Activated naive CD8-positive, alpha-beta T cell treated with anti-CD3 and anti-CD28 coated beads for 36 hours (primary cell): ENCODE measurements around the gene MFN1. TPM values are rescaled to one million over a fixed set of nuclear protein-coding genes. Genes with fewer than 3 reads are reported as not detected.
"Not testable (repeated sequence)": the region's sequence is repeated elsewhere in the genome, so short reads cannot be mapped to it uniquely, and the experiment has no call there.

ENCODE experiments used
- DNase-seq: peaks from one replicate; pipeline ENCODE4 v3.0.0; 2021
- H3K27ac Mint-ChIP-seq: one replicate; pipeline ENCODE4 v1.8.0; 2022; ENCODE audit warnings: mild to moderate bottlenecking, moderate library complexity, mixed read lengths
- H3K27me3 Mint-ChIP-seq: one replicate; pipeline ENCODE4 v1.8.0; 2022; ENCODE audit warnings: mild to moderate bottlenecking, mixed read lengths
- H3K36me3 Mint-ChIP-seq: one replicate; pipeline ENCODE4 v1.8.0; 2021; ENCODE audit warnings: mild to moderate bottlenecking, mixed read lengths
- H3K4me1 Mint-ChIP-seq: one replicate; pipeline ENCODE4 v1.8.0; 2021; ENCODE audit warnings: mixed read lengths
- H3K4me3 Mint-ChIP-seq: one replicate; pipeline ENCODE4 v1.8.0; 2022; ENCODE audit warnings: mild to moderate bottlenecking, moderate library complexity, mixed read lengths
- H3K9me3 Mint-ChIP-seq: one replicate; pipeline ENCODE4 v1.8.0; 2022; ENCODE audit warnings: mixed read lengths
- total RNA-seq, 2 experiments: library from RNA; stranded (reverse); gene quantifications; one replicate each; pipeline ENCODE4 v1.2.3, GENCODE V29; 2021

Gene MFN1
- 10 to 100 TPM; 29.5 to 32.0 TPM for total RNA-seq

DNA sequence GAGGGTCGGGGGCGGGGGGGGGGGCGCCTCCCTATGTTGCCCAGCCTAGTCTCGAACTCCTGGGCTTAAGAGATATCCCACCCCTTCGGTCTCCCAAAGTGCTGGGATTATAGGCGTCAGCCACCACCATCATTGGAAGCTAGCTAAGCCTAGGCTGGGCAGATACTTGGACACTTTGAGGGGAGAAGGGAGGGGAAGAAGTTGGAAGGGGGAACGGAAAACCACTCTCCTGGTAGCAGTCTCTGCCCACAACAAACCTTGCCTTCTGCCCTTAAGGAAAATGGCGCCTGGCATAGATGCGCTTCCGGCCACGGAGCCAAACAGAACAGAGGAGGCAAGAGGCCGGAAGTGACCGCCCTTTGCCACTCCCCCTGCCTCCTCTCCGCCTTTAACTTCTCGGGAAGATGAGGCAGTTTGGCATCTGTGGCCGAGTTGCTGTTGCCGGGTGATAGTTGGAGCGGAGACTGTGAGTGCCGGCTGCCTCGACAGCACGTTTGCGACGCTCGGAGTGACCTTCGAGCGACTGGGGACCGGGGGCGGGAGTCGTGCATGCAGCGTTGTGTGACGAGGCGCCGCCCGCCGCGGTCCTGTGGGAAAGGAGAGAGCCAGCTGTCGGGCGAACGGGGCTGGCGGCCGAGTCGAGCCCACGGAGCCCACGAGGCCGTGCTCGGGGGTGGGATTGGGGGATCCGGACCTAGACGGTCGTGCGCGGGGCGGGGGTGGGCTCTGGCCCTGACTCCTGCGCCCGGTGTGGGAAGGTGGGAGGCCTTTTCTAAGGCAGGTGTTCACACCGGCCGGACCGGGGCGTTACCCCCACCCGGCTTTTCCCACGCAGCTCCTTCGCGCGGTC lies at the start of gene MFN1:
Gene MFN1, plus strand, starts transcription at position 365 of the 850 bp plus-strand sequence. CDS start 1,143 bp downstream, outside the sequence.
- Mint-ChIP-seq H3K27ac (peak within 1 kb of the TSS; percentile 91), H3K36me3 (peaks cover 13% of the 10 kb centered on the region), H3K27me3 (no peaks in the 10 kb centered on the region), H3K4me1 (peaks cover 21% of the 10 kb centered on the region), H3K4me3 (peak within 1 kb of the TSS; percentile 92), H3K9me3 (no peaks in the 10 kb centered on the region)
- DNase-seq: peak; percentile 89

DNA sequence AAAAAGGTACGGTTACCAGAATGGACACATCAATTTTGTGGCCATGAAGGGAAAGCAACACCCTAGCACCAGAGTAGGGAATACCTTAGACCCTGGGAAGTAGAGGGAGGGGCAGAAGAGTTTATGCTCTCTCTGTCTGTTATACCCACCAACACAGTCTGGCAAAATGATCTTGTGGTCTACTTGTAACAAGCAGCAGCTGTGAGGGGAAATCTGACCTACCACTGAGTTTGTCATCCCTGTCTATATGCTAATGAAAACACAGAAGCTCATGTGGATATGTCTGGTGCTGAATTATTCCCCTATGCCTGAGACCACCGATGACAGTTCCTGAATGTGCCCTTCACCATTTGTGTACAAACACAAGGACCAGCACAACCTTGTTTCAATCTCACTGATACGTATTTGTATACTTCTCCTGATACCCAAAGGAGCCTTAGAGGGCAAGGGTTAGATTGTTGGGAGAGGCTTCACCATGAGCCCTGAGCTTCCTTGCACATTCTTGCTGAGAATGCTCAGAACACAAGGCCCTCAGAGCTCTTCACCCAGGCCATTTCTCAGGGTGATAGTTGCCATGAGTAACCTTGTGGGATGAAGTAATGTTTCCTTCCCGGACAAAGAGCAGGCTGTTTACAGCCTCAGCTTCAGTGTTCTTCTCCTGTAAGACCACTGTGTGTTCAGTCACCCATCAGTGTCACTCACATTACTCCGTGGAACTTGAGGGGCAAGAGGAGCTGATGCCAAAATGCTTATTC lies 49.4 kb upstream of the MFN1 start:
- no peak for DNase-seq
- no peaks in the 10 kb centered on the region for H3K4me1 Mint-ChIP-seq
- H3K27me3 Mint-ChIP-seq: peaks cover 4% of the 10 kb centered on the region
- H3K4me3 Mint-ChIP-seq: no peak overlapping the region
- H3K27ac Mint-ChIP-seq: no peak overlapping the region
- H3K9me3 Mint-ChIP-seq: peaks cover 1% of the 10 kb centered on the region
- no peaks in the 10 kb centered on the region for H3K36me3 Mint-ChIP-seq

DNA sequence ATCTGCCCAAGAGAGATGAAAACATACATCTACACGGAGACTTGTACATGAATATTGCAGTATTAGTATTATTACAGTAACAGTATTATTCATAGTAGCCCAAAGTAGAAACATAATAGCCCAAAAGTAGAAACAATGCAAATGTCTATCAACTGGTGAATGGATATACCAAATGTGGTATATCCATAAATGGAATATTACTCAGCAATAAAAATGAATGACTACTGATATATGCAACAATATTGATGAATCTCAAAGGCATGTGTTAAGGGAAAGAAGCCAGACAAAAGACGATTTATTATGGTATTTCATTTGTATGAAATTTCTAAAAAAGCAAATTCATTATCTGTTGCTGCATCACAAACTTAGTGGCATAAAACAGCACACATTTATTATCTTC lies 48.2 kb upstream of the MFN1 start:
- H3K4me3 Mint-ChIP-seq: no peak overlapping the region
- peaks cover 4% of the 10 kb centered on the region for H3K27me3 Mint-ChIP-seq
- no peaks in the 10 kb centered on the region for H3K4me1 Mint-ChIP-seq
- DNase-seq: no peak
- no peak overlapping the region for H3K27ac Mint-ChIP-seq
- no peaks in the 10 kb centered on the region for H3K36me3 Mint-ChIP-seq
- peaks cover 1% of the 10 kb centered on the region for H3K9me3 Mint-ChIP-seq

DNA sequence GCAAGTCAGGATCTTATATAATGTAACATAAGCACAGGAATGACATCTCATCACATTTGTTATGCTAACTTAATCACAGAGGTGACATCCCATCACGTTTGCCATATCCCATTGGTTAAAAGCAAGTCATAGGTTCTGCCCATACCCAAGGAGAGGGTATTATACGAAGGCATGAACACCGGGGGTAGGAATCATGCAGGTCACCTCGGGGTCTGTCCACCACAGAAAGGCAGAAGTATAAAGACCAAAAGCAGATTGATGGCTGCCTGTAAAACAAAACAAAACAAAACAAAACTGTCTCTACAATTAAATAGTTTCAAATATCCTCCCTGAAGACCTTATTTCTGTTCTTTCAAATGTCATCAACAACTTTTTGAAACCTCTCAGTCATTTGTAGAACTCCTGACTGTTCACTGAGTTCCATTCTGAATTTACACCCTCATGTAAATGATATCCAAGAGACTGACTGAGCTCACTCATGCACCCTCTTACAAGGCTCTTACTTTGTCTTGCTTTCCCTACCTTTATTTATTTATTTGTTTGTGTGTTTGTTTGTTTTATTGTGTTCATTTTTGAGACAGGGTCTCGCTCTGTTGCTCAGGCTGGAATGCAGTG lies 47.4 kb upstream of the MFN1 start:
- H3K36me3 Mint-ChIP-seq: no peaks in the 10 kb centered on the region
- H3K27ac Mint-ChIP-seq: no peak overlapping the region
- H3K27me3 Mint-ChIP-seq: peaks cover 6% of the 10 kb centered on the region
- peaks cover 1% of the 10 kb centered on the region for H3K9me3 Mint-ChIP-seq
- DNase-seq: no peak
- no peak overlapping the region for H3K4me3 Mint-ChIP-seq
- no peaks in the 10 kb centered on the region for H3K4me1 Mint-ChIP-seq

DNA sequence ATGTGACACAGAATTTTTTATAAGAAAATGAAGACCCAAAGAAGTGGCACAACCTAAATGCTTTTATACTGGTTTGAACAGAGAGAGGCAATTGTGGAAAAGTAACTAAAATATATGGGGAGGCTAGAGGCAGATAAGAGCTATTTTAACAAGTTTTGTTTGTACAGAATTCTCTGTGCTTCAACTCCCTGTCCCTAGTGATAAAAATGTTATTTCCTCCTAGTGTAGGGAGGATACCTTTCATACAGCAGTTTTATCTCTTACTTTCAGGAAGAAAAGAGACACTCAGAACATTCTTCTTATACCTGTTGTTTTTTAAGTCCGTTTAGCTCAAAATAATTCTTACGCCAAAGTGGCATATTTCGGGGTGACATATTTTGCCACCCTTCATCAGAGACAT lies 45.9 kb upstream of the MFN1 start:
- H3K36me3 Mint-ChIP-seq: no peaks in the 10 kb centered on the region
- H3K4me1 Mint-ChIP-seq: no peaks in the 10 kb centered on the region
- no peak for DNase-seq
- no peak overlapping the region for H3K27ac Mint-ChIP-seq
- peaks cover 8% of the 10 kb centered on the region for H3K27me3 Mint-ChIP-seq
- peaks cover 1% of the 10 kb centered on the region for H3K9me3 Mint-ChIP-seq
- no peak overlapping the region for H3K4me3 Mint-ChIP-seq

DNA sequence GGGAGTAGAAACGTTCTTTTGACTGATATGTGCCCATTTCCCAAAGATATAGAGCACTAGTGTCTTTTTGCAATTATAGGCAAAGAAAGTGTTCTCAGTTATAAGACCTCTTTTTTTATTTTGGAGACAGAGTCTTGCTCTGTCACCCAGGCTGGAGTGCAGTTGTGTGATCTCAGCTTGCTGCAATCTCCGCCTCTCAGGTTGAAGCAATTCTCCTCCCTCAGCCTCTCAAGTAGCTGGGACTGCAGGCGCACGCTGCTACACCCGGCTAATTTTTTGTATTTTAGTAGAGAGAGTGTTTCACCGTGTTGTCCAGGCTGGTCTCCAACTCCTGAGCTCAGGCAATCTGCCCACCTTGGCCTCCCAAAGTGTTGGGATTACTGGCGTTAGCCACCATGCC lies 45.4 kb upstream of the MFN1 start:
- Mint-ChIP-seq H3K27ac (no peak overlapping the region), H3K36me3 (no peaks in the 10 kb centered on the region), H3K9me3 (peaks cover 1% of the 10 kb centered on the region), H3K4me3 (no peak overlapping the region), H3K4me1 (no peaks in the 10 kb centered on the region), H3K27me3 (peaks cover 5% of the 10 kb centered on the region)
- no peak for DNase-seq

DNA sequence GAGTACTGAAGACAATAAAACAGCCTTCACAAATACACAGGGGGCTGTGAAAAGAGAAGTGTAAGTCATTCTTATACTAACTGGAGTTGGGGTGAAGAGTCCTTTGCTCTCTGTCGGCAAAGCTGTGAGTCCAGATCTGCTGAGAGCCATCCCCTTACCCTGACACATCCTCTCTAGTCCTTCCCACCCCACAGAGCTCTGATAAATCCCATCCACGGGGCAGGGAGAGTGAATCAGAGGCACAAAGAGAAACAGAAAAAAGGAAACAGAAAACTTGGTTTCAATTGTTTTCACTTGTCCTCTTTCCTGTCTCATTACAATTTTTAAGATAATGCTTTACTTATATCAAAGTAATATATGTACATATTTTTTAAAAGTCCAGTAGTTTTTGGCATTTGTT lies 42.9 kb upstream of the MFN1 start:
- no peaks in the 10 kb centered on the region for H3K4me1 Mint-ChIP-seq
- no peak overlapping the region for H3K27ac Mint-ChIP-seq
- DNase-seq: no peak
- no peaks in the 10 kb centered on the region for H3K36me3 Mint-ChIP-seq
- no peak overlapping the region for H3K4me3 Mint-ChIP-seq
- H3K27me3 Mint-ChIP-seq: peaks cover 5% of the 10 kb centered on the region
- H3K9me3 Mint-ChIP-seq: peaks cover under 1% of the 10 kb centered on the region

DNA sequence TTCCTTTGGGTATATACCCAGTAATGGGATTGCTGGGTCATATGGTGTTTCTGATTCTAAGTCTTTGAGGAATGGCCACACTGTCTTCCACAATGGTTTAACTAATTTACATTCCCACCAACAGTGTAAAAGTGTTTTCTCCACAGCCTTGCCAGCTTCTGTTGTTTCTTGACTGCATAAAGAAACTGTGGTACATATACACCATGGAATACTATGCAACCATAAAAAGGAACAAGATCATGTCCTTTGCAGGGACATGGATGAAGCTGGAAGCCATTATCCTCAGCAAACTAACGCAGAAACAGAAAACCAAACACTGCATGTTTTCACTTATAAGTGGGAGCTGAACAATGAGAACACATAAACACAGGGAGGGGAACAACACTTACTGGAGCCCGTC lies 40.1 kb upstream of the MFN1 start:
- H3K27me3 Mint-ChIP-seq, H3K4me3 Mint-ChIP-seq, H3K27ac Mint-ChIP-seq, H3K9me3 Mint-ChIP-seq, H3K4me1 Mint-ChIP-seq, DNase-seq, H3K36me3 Mint-ChIP-seq: not testable (repeated sequence)

DNA sequence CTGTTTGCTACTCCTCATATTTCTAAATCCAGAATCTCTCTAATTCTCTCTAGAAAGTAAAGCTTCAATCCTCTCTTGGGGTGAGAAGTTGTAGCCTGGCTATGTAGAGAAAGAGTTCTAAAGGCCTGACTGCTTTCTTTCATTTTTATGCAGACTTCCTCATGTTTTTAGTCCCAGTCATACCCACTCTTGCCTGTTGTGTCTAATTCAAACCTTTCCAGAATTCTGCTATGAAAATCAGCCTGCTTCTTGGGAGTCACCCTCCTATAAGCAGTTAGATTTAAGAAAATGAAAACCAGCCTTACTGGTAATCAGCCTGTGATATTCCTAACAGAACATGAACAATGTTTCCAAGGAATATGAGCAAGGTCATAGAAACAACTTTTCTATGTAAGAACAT lies 39.5 kb upstream of the MFN1 start:
- Mint-ChIP-seq H3K9me3 (no peaks in the 10 kb centered on the region), H3K4me1 (no peaks in the 10 kb centered on the region), H3K27ac (no peak overlapping the region), H3K4me3 (no peak overlapping the region), H3K36me3 (no peaks in the 10 kb centered on the region), H3K27me3 (peaks cover 5% of the 10 kb centered on the region)
- DNase-seq: no peak

DNA sequence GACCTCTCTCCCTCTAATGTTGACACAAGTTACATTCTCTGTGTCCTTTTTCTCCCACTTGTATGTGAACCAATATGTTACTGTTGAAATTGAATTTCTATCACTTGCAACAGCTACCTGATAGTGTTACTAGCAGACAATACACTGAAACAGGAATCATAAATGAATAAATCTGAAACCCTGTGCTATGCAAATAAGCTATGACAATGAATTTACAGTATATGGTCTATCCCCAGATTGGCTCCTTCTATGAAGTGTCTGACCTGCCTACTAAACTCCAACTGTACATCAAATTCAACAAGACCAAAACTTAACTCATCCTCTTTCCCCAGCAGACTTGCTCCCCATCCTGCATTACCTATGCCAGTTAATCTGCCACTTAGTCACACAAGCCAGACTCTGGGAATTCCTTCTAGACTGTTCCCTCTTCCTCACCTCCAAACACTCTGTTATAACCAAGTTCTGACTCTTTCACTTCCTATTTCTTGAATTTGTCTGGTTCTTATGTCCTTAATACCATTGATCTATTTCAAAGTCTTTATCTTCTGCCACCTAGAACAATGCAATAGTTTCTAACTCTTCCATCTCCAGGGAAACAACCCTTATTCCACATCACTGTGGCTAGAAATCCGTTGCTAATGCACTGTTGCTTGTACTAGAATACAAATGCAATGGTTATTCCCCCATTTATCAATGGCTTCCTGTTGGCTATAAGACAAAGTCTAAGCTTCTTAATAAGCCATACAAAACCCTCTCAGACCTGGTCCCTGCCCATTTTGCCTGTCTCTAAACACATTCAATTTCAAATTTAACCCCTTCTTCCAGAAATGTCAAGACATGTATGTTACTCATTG lies 38.1 kb upstream of the MFN1 start:
- Mint-ChIP-seq H3K27me3 (peaks cover 5% of the 10 kb centered on the region), H3K9me3 (no peaks in the 10 kb centered on the region), H3K27ac (no peak overlapping the region), H3K4me1 (no peaks in the 10 kb centered on the region), H3K36me3 (no peaks in the 10 kb centered on the region), H3K4me3 (no peak overlapping the region)
- DNase-seq: no peak

DNA sequence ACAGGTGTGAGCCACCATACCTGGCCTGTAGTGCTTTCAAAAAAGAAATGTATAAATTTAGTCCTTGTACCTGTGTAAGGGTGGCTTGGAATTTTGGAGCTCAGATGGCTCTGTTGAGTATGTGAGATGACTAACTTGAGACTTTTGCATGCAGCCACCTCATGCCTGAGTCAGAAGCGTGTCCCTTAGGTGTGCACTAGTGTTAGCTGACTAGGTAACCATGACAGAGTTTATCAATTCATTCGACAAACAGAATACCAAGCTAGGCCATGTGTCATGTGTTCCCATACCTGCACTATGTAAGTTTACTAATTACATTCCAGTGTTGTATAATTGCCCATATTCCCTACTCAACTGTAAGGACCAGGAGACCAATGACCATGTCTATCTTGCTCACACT lies 28.6 kb upstream of the MFN1 start:
- Mint-ChIP-seq H3K36me3 (no peaks in the 10 kb centered on the region), H3K4me1 (peaks cover 21% of the 10 kb centered on the region), H3K27ac (no peak overlapping the region), H3K9me3 (no peaks in the 10 kb centered on the region), H3K27me3 (no peaks in the 10 kb centered on the region), H3K4me3 (no peak overlapping the region)
- DNase-seq: no peak

DNA sequence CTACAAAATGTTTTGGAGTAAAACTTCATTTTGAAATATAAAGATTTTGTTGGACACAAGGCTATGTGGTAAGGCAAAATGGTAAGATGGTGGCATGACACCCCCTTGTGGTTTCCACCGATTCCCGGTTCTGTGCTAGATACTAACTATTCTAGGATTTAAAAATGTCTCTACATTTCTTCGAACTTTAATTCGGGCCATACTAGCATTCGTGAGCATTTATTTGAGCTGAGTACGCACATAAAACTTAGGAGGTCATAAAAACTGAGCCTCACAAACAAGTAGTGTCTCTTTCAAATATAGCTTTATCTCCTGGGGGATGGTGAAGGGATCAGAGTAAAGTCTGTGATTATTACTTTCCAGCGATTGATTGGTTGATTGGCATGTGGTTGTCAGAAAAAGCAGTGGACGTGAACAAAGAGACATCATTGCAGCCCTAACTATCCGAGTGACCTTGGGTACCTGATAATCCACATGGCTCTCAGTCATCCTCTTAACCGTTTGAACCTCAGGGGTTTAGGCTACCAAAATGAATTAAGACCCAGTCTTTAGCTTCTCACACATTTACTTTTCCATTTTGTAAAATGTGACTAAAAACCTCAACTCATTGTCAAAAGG lies 25.7 kb upstream of the MFN1 start:
- peaks cover 26% of the 10 kb centered on the region for H3K4me1 Mint-ChIP-seq
- H3K27ac Mint-ChIP-seq: peak overlapping the region; percentile 87
- peaks cover 15% of the 10 kb centered on the region for H3K36me3 Mint-ChIP-seq
- H3K27me3 Mint-ChIP-seq: no peaks in the 10 kb centered on the region
- DNase-seq: peak; percentile 7
- H3K9me3 Mint-ChIP-seq: no peaks in the 10 kb centered on the region
- H3K4me3 Mint-ChIP-seq: peak overlapping the region; percentile 85

DNA sequence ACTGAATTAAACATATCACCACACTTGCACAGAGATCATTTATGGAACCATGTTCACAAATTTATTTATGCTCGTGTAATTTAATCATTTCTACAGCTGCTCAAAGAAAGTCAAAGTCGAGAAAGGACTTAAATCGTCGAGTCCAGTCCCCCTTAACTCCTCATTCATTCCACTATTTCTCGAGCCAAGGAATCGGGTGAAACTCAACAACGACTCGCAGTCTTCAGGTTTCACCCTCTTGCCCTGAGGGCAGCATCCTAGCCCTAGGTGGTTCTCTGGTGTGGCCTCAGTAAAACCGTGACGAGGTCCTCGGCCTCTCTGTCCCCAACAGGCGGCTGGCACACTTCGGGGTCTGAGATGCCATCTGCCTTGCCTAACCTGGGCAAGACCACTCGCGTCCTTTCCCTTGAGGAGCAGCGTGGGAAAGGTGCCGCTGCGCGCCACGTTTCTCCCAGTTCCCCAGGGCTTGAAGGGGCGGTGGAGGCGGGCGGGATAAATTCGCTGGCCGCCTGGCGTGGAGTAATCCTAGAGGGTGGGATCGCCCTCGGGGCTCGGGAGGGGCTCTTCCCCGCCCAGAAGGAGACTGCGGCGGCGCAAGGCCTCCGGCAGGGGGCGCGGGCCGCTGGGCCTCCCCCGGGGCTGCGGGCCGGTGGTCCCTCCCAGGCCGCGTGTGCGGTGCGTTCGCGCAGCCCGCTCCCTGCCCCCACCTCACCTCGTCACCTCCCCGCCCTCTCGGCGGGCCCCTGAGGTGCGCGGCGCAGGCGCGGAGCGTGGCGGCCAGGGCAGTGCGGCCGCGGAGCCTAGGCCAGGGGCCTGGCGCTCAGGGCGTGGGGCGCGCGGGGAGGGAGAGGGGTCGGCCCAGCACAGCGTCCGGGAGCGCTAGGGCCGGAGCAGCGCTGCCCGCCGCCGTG lies 25.0 kb upstream of the MFN1 start, which contains the start of gene ZNF639:
Gene ZNF639, plus strand, starts transcription at position 746 of the 911 bp plus-strand sequence. CDS start 5,263 bp downstream, outside the sequence.
- Mint-ChIP-seq H3K9me3 (no peaks in the 10 kb centered on the region), H3K4me1 (peaks cover 28% of the 10 kb centered on the region), H3K27ac (peak within 1 kb of the TSS; percentile 93), H3K36me3 (peaks cover 15% of the 10 kb centered on the region), H3K27me3 (no peaks in the 10 kb centered on the region), H3K4me3 (peak within 1 kb of the TSS; percentile 89)
- peak; percentile 92 for DNase-seq
